ENCODE results near the gene HSPB8. TPM values are rescaled to one million over a fixed set of nuclear protein-coding genes. Genes with fewer than 3 reads are reported as not detected.

HSPB8 gene
- polyA plus RNA-seq (2011; rRNA removed) (7.2 and 7.8 TPM in 2 replicates), polyA plus RNA-seq (2017; fragmentation: RNase III; extraction: RNeasy Plus Mini Kit Qiagen cat#74134 plus additional on column Dnase treatment) (7.6 to 9.6 TPM (median 7.9 TPM) in 3 replicates), polyA minus RNA-seq (2011; rRNA and poly(A)+ RNA removed) (7.2 and 9.1 TPM in 2 replicates)
- polyA plus RNA-seq (2012; cell fraction: cytosol; rRNA removed): 4.8 and 6.5 TPM in 2 replicates
- 5.4 and 7.7 TPM in 2 replicates for polyA plus RNA-seq (2012; cell fraction: nucleus; rRNA removed)

- Histone ChIP-seq H3K4me2 (peak within 1 kb of the TSS; percentile 80), H3K9me3 (no peaks in the 10 kb centered on the region), H3K4me1 (peaks cover 51% of the 10 kb centered on the region), H3K27ac (peak within 1 kb of the TSS; percentile 73 to 85), H3K4me3 (peak within 1 kb of the TSS; percentile 42)
- ATAC-seq (peak; percentile 85 to 95), FAIRE-seq (no peak), DNase-seq (ENCODE audit: low read depth in 1 of 2, low spot score in 1 of 2) (peak; percentile 74 to 76)
- no peak for TF ChIP-seq NR3C1 (IDR thresholded peaks at IDR 0.05)
- TF ChIP-seq EHMT2 (IDR thresholded peaks at IDR 0.05; ENCODE audit: low read depth): no peak
- TF ChIP-seq E2F6 (IDR thresholded peaks at IDR 0.05; ENCODE audit: borderline replicate concordance, low read depth): 0 out of 2 replicates have a peak, but pooled peaks have one; percentile 33
- TF ChIP-seq POLR2A (IDR thresholded peaks at IDR 0.05; ENCODE audit: low read length): 0 out of 2 replicates have a peak, but pooled peaks have one; percentile 5
- TF ChIP-seq BCL3 (IDR thresholded peaks at IDR 0.05): no peak
- TF ChIP-seq PBX3 (IDR thresholded peaks at IDR 0.05): 0 out of 2 replicates have a peak, but pooled peaks have one; percentile 18
- TF ChIP-seq ESRRA (IDR thresholded peaks at IDR 0.05; ENCODE audit: borderline replicate concordance, low read length): no peak
- TF ChIP-seq CEBPB (IDR thresholded peaks at IDR 0.05): 0 out of 4 replicates have a peak, but pooled peaks of 1 of the 2 experiments have one; percentile 11
- no peak for TF ChIP-seq HEYL (CRISPR knock-in tag; IDR thresholded peaks at IDR 0.05)
- ChIA-PET POLR2A (no interaction called here), CTCF (interaction anchor here (1.2 kb wide), 1 partner anchor 11 kb away, joined by 3 read pairs; no protein-coding TSS in a partner anchor)
- 6% methylated on average over 17 of the region's 33 CpGs for WGBS (ENCODE audit: missing lambda C conversion rate)
Measured at GRCh38 chr12:119178544-119179334, at the start of gene HSPB8. TSS of gene HSPB8 (plus strand) at chr12:119178931. CDS start at chr12:119179313, 382 bp downstream.

GRCh38 chr12:119129827-119130434 is 48.8 kb upstream of the HSPB8 start:
- CTCF ChIA-PET: interaction anchor here (1.3 kb wide), 1 partner anchor 170 kb away, joined by 3 read pairs; no protein-coding TSS in a partner anchor
- no peak overlapping the region for H3K4me3 ChIP-seq
- ATAC-seq (no peak), DNase-seq (ENCODE audit: low read depth in 1 of 2, low spot score in 1 of 2) (no peak), FAIRE-seq (no peak)
- H3K4me1 ChIP-seq: no peaks in the 10 kb centered on the region
- WGBS (ENCODE audit: missing lambda C conversion rate): 4% methylated on average over 3 of the region's 3 CpGs
- POLR2A ChIA-PET: no interaction called here
- no peak overlapping the region for H3K27ac ChIP-seq
- TF ChIP-seq CHD2 (IDR thresholded peaks at IDR 0.05; ENCODE audit: low read length, partially characterized antibody) (no peak), ZSCAN20 (CRISPR knock-in tag; IDR thresholded peaks at IDR 0.05) (no peak), HES2 (IDR thresholded peaks at IDR 0.05) (no peak), HEYL (CRISPR knock-in tag; IDR thresholded peaks at IDR 0.05) (no peak), USF2 (IDR thresholded peaks at IDR 0.05) (no peak), POLR2AphosphoS2 (conservative IDR thresholded peaks at IDR 0.05; ENCODE audit: low read length) (no peak)
- no peaks in the 10 kb centered on the region for H3K9me3 ChIP-seq
- no peak overlapping the region for H3K4me2 ChIP-seq

- H3K27ac ChIP-seq: no peak overlapping the region
- POLR2A ChIA-PET: no interaction called here
- no peaks in the 10 kb centered on the region for H3K9me3 ChIP-seq
- CTCF ChIA-PET: no interaction called here
- H3K4me1 ChIP-seq: no peaks in the 10 kb centered on the region
- no peak for DNase-seq (ENCODE audit: low read depth in 1 of 2, low spot score in 1 of 2)
- H3K4me2 ChIP-seq: no peak overlapping the region
- FAIRE-seq: no peak
- ATAC-seq: no peak
- WGBS (ENCODE audit: missing lambda C conversion rate): 52% methylated on average over 5 of the region's 10 CpGs
- no peak overlapping the region for H3K4me3 ChIP-seq
- TF ChIP-seq RCOR1 (IDR thresholded peaks at IDR 0.05; ENCODE audit: low read depth, low read length) (no peak), BCL3 (IDR thresholded peaks at IDR 0.05) (no peak), PBX3 (IDR thresholded peaks at IDR 0.05) (no peak), MAX (IDR thresholded peaks at IDR 0.05) (no peak), HMGXB4 (CRISPR knock-in tag; IDR thresholded peaks at IDR 0.05; ENCODE audit: borderline replicate concordance) (no peak), USF2 (IDR thresholded peaks at IDR 0.05) (no peak)
Measured at GRCh38 chr12:119130523-119130922, 48.2 kb upstream of the HSPB8 start.

All from A549 (cell line).